ENCODE measurements around the gene B4GALNT2.
"Not testable (repeated sequence)": the region's sequence is repeated elsewhere in the genome, so short reads cannot be mapped to it uniquely, and the experiment has no call there.

B4GALNT2 gene

DNA sequence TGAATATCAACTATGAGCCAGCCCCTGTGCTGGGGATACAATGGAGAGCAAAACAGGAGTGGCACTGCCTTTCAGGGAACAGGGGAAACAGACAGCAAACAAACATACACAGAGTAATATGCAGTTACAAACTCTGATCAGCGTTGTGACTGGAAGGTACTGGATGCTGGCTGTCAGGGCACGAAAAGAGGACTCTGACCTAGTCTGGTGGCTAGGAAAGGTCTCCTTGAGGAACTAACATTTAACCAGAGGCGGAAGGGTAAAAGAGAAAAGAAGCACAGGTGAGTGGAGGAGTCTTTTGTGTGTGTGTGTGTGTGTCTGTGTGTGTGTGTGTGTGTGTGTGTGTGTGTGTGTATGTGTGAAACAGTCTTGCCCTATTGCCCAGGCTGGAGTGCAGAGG lies 12.4 kb upstream of the B4GALNT2 start:
- DNase-seq (ENCODE audit: low read depth): no peak

DNA sequence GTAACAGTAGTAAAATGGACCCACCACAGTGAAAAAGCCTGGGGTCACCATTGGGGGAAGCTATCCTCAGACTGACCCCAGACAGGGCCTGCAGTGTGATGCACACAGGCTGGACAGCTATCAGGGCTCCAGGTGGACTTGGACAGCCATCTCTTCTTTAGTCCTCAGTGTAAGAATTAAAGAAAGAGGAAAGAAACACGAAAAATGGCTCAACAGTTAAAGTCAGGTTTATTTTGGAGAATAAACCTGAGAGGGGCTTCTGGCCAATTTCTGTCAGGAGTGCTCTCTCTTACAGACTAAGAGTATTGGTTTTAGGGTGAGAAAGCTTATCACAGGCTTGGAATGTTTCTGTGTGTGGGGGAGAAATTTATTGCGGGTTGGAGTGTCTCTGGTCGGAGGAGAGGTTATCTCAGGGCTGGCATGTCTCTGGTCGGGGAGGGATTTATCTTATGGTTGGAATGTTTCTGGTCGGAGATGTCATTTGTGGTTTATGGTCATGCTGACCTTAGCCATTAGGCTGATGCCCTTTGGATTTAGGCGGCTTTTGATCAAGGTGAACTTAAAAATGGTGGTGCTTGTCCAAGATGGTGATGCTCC lies 10.8 kb upstream of the B4GALNT2 start:
- DNase-seq (ENCODE audit: low read depth): no peak

DNA sequence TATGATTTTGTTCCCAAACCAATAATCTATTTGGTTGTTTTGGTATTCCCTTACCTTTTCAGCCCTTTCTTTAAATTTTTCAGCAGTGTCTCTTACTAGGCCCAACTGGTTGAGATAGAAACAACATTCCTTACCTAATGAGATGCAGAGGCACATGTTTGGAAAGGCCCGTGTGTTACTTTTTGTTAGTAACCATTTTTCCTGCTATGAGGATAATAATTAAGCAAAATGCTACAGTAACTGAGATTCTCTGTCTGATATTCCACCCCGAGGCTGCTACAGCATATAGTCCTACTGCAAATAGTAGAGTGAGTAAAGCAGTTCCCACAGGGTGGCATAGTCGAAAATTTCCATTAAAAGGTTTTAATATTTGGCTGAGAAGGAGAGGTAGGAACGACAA lies 10.0 kb upstream of the B4GALNT2 start:
- no peak for DNase-seq (ENCODE audit: low read depth)

DNA sequence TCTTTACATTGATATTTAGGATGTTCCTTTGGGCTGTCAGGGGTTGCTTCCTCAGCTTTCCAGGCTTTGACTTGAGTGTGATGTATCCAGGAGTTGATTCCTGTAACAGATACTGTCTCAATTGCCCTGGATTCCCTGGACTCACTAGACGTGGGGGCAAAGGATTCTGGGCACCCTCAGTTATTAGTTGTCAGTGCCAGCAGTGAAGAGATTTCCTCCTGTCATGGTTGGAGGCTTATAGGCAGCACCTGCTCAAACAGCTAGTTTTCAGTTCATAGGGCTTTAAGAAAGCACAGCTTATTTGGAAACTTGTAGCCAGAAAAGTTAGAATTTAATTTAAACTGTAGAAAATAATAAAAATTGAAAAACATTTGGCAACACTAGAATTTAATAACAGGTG lies 9.5 kb upstream of the B4GALNT2 start:
- no peak for DNase-seq (ENCODE audit: low read depth)

DNA sequence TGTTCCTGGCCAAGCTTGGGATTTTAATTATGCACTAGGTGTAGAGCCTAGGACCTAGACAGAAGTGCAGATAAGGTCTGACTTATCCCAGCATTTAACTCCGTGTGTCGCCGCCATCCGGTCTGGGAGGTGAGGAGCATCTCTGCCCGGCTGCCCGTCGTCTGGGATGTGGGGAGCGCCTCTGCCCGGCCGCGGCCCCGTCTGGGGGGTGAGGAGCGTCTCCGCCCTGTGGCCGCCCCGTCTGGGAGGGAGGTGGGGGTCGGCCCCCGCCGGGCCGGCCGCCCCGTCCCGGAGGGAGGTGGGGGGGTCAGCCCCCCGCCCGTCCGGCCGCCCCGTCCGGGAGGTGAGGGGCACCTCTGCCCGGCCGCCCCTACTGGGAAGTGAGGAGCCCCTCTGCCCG lies 7.1 kb upstream of the B4GALNT2 start:
- no peak for DNase-seq (ENCODE audit: low read depth)

DNA sequence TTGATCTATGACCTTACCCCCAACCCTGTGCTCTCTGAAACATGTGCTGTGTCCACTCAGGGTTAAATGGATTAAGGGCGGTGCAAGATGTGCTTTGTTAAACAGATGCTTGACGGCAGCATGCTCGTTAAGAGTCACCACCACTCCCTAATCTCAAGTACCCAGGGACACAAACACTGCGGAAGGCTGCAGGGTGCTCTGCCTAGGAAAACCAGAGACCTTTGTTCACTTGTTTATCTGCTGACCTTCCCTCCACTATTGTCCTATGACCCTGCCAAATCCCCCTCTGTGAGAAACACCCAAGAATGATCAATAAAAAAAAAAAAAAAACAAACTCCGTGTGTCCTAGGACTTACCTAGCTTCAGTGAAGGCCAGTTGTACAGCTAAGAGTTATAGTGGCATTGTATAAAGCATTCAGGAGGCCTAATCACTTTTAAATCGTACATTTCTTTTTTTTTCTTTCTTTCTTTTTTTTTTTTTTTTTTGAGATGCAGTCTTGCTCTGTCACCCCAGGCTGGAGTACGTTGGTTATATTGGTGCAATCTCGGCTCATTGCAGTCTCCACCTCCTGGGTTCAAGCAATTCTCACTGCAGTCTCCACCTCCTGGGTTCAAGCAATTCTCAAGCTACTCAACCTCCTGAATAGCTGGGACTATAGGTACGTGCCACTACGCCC lies 6.2 kb upstream of the B4GALNT2 start:
- DNase-seq (ENCODE audit: low read depth): not testable (repeated sequence)

DNA sequence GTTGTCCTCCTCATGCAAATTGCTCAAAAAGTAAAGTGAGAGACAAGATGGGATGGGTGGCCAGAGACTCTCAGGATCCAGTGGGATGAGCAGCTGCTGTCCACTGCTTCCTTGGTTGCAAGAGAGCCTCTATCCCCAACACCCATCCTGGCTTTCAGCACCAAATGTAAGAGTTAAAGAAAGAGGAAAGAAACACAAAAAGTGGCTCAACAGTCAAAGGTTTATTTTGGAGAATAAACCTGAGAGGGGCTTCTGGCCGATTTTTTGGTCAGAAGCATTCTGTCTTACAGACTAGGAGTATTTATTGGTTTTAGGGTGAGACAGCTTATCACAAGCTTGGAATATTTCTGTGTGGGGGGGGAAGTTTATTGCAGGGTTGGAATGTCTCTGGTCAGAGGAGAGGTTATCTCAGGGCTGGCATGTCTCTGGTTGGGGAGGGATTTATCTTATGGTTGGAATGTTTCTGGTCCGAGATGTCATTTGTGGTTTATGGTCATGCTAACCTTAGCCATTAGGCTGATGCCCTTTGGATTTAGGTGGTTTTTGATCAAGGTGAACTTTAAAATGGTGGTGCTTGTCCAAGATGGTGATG lies 3.1 kb upstream of the B4GALNT2 start:
- not testable (repeated sequence) for DNase-seq (ENCODE audit: low read depth)

DNA sequence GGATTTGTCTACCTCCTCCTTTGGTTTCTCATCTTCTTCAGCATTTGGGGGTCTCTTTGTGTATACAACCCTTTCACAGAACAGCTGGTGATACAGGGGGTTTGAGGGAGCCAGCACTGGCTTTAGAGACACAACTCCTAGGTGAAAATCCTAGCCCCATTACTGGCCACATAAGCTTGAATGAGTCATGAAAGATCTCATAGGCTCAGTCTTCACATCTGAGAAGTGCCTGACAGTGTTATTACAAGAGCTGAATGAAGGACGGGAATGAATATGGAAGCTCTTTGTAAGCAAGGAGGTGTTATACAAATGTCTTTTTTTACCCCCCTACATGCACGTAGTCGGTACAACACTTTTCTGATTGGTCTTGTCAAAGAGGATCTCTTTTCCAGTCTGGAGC lies 1.7 kb upstream of the B4GALNT2 start:
- DNase-seq (ENCODE audit: low read depth): no peak

DNA sequence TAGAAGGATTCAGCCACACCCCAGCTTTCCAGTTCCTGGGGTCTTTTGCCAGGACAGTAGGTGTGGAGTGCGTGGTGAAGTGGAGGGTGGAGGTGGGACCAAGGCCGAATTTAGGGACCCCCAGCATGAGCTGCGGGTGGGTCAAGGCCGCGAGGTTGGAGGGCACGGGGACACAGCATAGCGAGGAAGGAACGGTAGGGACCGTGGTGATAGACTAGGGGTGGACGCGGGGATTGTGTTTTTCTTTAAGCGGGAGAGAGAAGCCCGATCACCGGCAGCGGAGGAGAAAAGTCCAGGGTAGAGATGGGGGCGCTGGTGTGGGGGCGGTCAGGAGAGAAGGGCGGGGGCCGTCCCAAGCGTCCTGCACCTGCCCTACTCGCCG lies 261 bp upstream of the B4GALNT2 start:
- no peak for DNase-seq (ENCODE audit: low read depth)

DNA sequence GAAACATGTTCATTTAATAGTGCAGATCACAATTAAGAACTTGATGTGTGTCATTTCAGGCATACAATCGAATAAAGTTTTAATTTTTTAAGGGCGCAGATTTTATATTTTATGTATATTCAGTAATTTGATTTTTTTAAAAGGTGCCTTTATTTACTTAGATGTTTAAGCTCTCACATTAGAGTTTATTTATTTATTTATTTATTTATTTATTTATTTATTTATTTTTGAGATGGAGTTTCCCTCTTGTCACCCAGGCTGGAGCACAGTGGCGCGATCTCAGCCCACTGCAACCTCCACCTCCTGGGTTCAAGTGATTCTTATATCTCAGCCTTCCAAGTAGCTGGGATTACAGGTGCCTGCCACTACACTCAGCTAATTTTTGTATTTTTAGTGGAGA lies 3.8 kb downstream of the B4GALNT2 start:
- DNase-seq (ENCODE audit: low read depth): no peak

DNA sequence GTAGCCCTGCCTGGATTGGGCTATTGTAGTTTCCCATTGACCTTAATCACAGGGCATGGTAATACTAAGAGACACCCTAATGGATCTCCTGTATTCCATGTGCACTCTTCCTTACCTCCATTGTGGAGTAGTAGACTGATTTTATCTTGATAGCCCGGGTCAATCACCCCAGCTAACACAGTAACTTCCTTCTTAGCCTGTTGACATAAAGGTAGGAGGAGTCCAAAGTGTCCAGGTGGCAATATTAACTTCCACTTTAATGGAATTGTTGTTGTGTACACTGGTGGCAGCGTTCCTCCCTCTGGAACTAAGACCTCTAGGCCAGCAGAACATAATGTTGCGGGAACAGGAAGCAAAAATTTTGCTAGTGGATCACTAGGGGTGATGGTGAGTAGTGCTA lies 13.1 kb downstream of the B4GALNT2 start:
- not testable (repeated sequence) for DNase-seq (ENCODE audit: low read depth)

DNA sequence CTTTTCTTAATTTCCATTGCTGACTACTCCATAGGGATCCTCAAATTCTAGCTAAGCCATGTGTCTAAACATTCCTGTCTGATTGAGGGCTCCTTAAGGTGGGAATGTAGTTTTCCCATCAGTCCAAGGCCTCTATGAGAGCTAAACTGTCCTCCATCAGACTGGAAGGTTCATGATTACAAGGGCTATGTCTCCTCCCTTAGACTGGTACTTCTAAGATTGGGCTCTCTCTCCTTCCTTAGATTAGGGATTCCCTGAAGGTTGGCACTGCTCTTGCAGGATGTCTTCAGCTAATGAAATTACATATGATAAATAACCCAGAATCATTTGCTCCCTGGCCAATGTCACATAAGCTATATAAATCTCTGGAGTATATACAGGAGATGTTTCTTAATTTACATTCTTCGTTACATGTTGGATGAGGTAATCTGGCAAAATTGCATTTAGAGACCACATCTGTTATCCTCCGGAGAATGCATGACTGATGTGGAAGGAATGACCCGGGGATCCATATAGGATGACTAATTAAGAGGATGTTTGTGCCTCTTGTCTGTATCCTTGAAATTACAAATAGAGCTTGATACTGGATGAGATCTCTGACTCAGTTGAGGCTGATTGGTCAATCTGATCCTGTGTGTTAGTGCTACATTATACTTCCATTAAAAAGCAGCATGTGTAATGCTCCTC lies 14.2 kb downstream of the B4GALNT2 start:
- no peak for DNase-seq (ENCODE audit: low read depth)

DNA sequence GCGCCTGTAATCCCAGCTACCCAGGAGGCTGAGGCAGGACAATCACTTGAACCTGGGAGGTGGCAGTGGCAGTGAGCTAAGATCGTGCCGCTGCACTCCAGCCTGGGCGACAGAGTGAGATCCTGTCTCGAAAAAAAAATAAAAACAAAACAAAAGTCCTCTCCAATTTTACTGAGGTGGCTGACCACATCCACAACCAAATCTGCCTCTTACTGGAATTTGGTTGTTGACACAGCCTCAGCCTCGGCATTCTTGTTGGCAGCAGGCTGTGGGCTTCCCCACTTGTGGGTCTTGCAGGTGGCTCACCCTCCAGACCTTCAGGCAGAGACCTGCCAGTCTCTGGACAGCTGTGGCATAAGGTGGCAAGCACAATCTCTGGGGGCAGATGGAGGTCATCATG lies 15.6 kb downstream of the B4GALNT2 start:
- no peak for DNase-seq (ENCODE audit: low read depth)

DNA sequence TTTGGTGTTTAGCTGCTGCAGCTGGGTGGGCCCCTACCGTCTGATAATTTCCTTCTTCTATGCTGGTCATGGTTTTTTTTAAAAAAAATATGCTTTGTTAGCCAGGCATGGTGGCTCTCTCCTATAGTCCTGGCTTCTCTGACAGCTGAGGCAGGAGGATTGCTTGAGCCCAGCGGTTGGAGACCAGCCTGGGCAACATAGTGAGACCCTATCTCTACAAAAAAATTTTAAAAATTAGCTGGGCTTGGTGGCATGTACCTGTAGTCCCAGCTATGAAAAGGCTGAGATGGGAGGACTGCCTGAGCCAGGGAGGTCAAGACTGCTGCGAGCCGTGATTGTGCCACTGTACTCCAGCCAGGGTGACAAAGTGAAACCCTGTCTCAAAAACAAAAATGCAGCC lies 19.4 kb downstream of the B4GALNT2 start:
- DNase-seq (ENCODE audit: low read depth): no peak

DNA sequence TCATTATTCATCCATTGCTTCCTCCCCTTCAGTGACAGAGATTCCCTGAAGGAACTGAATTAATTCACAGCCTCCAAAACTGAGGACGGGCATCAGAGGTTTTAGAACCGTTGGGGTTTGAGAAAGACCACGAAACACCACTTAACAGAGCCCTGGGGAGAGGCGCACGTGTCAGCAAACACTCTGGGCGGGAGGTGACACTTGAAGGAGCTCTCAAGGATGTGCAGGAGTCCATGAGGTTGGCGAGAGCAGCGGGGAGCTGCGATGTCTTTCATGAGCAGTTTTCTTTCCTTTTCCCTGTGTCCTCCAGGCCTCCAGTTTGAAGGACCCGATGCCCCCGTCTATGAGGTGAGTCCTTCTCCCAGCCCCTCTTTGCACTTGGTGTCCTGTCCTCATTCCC lies 23.7 kb downstream of the B4GALNT2 start:
- no peak for DNase-seq (ENCODE audit: low read depth)

DNA sequence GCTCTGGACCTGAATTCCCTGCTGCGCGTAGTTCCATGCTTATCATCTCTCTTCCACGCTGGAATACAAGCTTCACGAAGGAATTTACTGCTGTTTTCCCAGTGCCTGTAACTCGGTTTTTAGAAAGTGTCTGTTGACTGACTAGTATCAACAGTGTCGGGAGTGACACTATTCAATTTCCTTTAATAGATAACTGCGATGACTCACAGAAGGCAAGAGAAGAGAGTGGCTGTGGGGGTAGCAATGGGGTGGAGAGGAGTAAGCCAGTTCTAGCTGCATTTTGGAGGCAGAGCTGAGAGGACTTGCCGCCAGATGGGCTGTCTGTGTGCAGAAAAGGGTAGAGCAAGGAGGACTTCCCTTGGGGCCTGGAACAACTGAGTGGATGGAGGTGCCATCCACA lies 25.2 kb downstream of the B4GALNT2 start:
- no peak for DNase-seq (ENCODE audit: low read depth)

DNA sequence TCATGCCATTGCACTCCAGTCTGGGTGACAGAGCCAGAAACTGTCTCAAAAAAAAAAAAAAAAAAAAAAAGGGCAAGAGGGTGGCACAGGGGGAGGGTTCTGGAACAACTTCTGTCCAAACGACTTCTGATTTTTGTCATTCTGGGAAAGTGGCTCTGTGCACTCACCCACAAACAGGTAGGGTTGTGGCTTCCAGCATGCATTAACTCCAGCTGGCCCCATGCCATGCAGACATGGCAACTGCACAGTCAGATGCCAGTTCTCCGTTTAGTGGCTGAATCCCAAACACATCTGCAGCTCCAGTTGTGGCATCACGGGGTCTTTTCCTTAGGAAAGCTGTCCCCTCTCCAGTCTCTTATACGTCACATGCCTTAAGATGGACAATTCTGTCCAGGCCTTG lies 30.3 kb downstream of the B4GALNT2 start:
- DNase-seq (ENCODE audit: low read depth): no peak

DNA sequence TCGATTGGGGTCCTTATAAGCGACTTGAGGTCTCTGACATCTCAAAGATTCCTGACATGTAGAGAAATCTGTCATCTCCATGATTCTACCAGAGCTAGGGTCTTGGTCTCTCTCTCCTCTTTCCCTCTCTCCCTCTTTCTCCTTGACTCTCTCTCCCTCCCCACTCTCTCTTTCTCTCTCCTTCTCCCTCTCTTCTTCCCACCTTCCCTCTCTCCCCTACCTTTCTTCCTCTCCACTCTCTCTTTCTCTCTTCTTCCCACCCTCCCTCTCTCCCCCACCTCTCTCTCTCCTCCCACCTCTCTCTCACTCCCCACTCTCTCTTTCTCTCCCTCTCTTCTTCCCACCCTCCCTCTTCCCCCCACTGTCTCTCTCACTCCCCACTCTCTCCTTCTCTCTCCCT lies 32.6 kb downstream of the B4GALNT2 start:
- DNase-seq (ENCODE audit: low read depth): no peak

DNA sequence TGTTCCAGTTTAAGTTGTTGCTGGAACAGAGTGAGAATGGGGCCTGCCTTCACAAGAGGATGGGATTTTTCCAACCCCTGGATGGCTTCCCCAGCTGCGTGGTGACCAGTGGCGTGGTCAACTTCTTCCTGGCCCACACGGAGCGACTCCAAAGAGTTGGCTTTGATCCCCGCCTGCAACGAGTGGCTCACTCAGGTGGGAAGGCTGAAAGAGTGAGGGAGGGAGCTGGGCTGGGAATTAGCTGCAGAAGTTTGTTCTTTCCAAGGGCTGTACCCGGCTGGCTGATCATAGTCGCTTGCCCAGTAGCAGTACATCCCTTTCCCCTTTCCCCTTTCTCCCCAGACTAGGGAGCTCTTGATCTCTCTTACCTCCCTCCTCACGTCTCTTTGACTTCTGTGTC lies 36.1 kb downstream of the B4GALNT2 start:
- no peak for DNase-seq (ENCODE audit: low read depth)

DNA sequence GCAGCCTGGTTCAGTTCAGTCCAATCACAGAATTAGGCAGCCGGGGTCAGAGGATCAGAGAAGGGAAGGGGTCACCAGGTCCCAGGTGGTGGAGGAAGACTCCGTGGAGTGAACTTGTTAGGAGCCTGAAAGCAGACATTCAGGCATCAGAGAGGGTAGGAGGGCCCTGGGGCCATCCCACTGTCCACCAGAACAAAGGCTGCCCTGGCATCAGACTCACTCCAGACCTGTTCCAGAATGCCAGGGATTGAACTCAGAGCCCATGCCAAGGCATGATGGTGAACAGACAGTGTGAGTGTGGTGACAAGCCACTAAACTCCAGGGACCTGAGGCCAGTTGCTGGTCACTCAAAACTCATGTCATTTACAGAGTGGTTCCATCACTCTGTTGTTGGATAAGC lies 37.6 kb downstream of the B4GALNT2 start:
- no peak for DNase-seq (ENCODE audit: low read depth)

DNA sequence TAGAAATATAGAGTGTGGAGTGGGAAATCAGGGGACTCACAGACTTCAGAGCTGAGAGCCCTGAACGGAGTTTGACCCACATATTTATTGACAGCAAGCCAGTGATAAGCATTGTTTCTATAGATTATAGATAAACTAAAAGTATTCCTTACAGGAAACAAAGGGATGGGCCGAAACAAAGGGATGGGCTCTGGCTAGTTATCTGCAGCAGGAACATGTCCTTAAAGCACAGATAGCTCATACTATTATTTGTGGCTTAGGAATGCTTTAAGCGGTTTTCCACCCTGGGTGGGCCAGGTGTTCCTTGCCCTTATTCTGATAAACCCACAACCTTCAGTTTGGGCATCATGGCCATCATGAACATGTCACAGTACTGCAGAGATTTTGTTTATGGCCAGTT lies 38.1 kb downstream of the B4GALNT2 start:
- not testable (repeated sequence) for DNase-seq (ENCODE audit: low read depth)

DNA sequence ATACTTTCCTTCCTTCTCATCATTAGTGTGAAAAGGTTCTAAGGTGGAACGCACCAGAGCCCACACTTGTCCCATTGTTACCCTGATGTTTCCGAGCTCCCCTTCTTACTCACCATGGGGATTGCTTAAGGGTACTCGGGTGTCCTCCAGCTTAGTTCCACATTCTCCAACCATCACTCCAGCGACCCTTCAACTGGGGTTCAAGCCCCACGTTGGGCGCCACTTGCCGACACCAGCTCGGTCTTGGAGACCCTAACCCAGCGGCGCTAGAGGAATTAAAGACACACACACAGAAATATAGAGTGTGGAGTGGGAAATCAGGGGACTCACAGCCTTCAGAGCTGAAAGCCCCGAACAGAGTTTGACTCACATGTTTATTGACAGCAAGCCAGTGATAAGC lies 43.4 kb downstream of the B4GALNT2 start:
- DNase-seq (ENCODE audit: low read depth): not testable (repeated sequence)

DNA sequence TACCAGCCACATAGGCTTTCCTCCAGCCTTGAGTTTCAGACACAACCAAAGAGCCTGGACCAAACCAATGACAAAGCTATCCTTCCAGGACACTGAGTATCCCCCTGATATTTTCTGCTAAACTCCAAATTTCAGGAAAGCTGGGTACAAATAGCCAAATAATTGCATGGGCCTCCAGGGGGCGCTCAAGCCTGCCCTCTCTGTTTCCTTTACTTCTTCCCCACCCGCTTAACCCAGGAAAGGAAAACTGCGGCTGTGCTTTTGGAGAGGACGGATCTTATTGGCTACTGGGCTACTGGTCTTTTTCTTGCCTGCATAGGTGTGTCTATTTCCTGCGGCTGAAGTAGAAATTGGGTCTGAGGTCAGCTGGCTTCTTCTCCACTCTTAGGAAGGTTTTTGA lies 47.7 kb downstream of the B4GALNT2 start:
- peak; percentile 57 for DNase-seq (ENCODE audit: low read depth)
